HepG2 (cell line): Measurements from ENCODE around the gene ZNF740. TPM values are rescaled to one million over a fixed set of nuclear protein-coding genes. Genes with fewer than 3 reads are reported as not detected.
A peak's percentile ranks its signal among the peaks of the same experiment; 100 is the strongest.

ENCODE experiments used
- BORCS8-MEF2B ChIP-seq: sonication (generic); formaldehyde crosslinking; IDR thresholded peaks from 2 replicates; pipeline ENCODE4 v1.8.0; 2022; ENCODE audit warnings: mild to moderate bottlenecking, missing genetic modification reagents
- BRCA1 ChIP-seq: sonication (generic); formaldehyde crosslinking; IDR thresholded peaks from 2 replicates; pipeline ENCODE4 v1.4.0; 2020; ENCODE audit warnings: missing genetic modification reagents
- CEBPG ChIP-seq: IDR thresholded peaks from 2 replicates; pipeline ENCODE4 v1.6.1; 2016
- CENPT ChIP-seq: sonication (generic); formaldehyde crosslinking; IDR thresholded peaks from 2 replicates; pipeline ENCODE4 v1.8.0; 2022; ENCODE audit warnings: low read depth, mild to moderate bottlenecking, moderate library complexity, missing genetic modification reagents
- GABPA ChIP-seq, 2 experiments: IDR thresholded peaks; 2 replicates each; pipeline ENCODE4 v1.6.1; 2011 to 2016; ENCODE audit warnings: low read depth in 2 of 2, low read length in 1 of 2, missing biosample characterization in 1 of 2, missing genetic modification characterization in 1 of 2
- HNF4G ChIP-seq, 2 experiments: sonication (generic) in 1 of 2; formaldehyde crosslinking in 1 of 2; IDR thresholded peaks; 2 replicates each; pipeline versions ENCODE4 v1.4.0 to v1.6.1; 2011 to 2020; ENCODE audit warnings: borderline replicate concordance in 2 of 2, low read depth in 2 of 2, mild to moderate bottlenecking in 2 of 2, low read length in 1 of 2, missing genetic modification reagents in 1 of 2, moderate library complexity in 1 of 2
- MAZ ChIP-seq, 2 experiments: sonication (generic) in 1 of 2; formaldehyde crosslinking in 1 of 2; IDR thresholded peaks; 2 replicates each; pipeline versions ENCODE4 v1.5.0 to v1.6.1; 2012 to 2020; ENCODE audit warnings: low read depth in 2 of 2, mild to moderate bottlenecking in 2 of 2, borderline replicate concordance in 1 of 2, improper control_type of control experiment in 1 of 2, low read length in 1 of 2, missing genetic modification reagents in 1 of 2, moderate library complexity in 1 of 2
- MXD1 ChIP-seq: sonication (generic); formaldehyde crosslinking; IDR thresholded peaks from 2 replicates; pipeline ENCODE4 v1.4.0; 2020; ENCODE audit warnings: mild to moderate bottlenecking, missing genetic modification reagents
- PAF1 ChIP-seq: IDR thresholded peaks from 2 replicates; pipeline ENCODE4 v1.6.1; 2016; ENCODE audit warnings: missing genetic modification reagents, missing compliant biosample characterization
- PHF20 ChIP-seq: sonication (generic); formaldehyde crosslinking; IDR thresholded peaks from 2 replicates; pipeline ENCODE4 v1.5.0; 2020; ENCODE audit warnings: mild to moderate bottlenecking, missing genetic modification reagents
- POLR2G ChIP-seq: fragments of 200-400 bp; formaldehyde crosslinking; IDR thresholded peaks from 2 replicates; pipeline ENCODE4 v1.6.1; 2018; ENCODE audit warnings: mild to moderate bottlenecking, low read depth, low read length, moderate library complexity
- RARA ChIP-seq: IDR thresholded peaks from 2 replicates; pipeline ENCODE4 v1.6.1; 2016; ENCODE audit warnings: missing genetic modification reagents, missing compliant biosample characterization
- RXRA ChIP-seq: sonication (generic); formaldehyde crosslinking; IDR thresholded peaks from 2 replicates; pipeline ENCODE4 v1.5.1; 2020; ENCODE audit warnings: missing genetic modification reagents
- SMAD9 ChIP-seq: sonication (generic); formaldehyde crosslinking; IDR thresholded peaks from 2 replicates; pipeline ENCODE4 v1.5.1; 2020; ENCODE audit warnings: mild to moderate bottlenecking, missing genetic modification reagents
- SMARCC2 ChIP-seq: fragments of 450-650 bp; IDR thresholded peaks from 2 replicates; pipeline ENCODE4 v1.6.1; 2017; ENCODE audit warnings: antibody characterized with exemption, mild to moderate bottlenecking
- TAF1 ChIP-seq: sonication (generic); formaldehyde crosslinking; IDR thresholded peaks from 2 replicates; pipeline ENCODE4 v1.4.0; 2020; ENCODE audit warnings: missing genetic modification reagents
- TAF15 ChIP-seq: fragments of 200-400 bp; formaldehyde crosslinking; IDR thresholded peaks from one replicate; pipeline ENCODE4 v1.6.1; 2018; ENCODE audit warnings: mild to moderate bottlenecking, low read depth, low read length; ENCODE audit not compliant: poor library complexity, severe bottlenecking
- ZBTB8A ChIP-seq: sonication (generic); formaldehyde crosslinking; IDR thresholded peaks from 2 replicates; pipeline ENCODE4 v1.4.0; 2020; ENCODE audit warnings: mild to moderate bottlenecking, low read depth, missing genetic modification reagents, borderline replicate concordance
- ZGPAT ChIP-seq: IDR thresholded peaks from 2 replicates; pipeline ENCODE4 v1.6.1; 2016; ENCODE audit warnings: mild to moderate bottlenecking
- ZNF251 ChIP-seq: sonication (generic); formaldehyde crosslinking; IDR thresholded peaks from 2 replicates; pipeline ENCODE4 v1.9.0; 2021; ENCODE audit warnings: mild to moderate bottlenecking, missing genetic modification reagents
- ZNF354B ChIP-seq: sonication (generic); formaldehyde crosslinking; IDR thresholded peaks from 2 replicates; pipeline ENCODE4 v1.8.0; 2022; ENCODE audit warnings: mild to moderate bottlenecking, missing genetic modification reagents
- ZNF383 ChIP-seq: sonication (generic); formaldehyde crosslinking; IDR thresholded peaks from 2 replicates; pipeline ENCODE4 v1.4.0; 2020; ENCODE audit warnings: missing genetic modification reagents, mild to moderate bottlenecking, borderline replicate concordance
- ZNF432 ChIP-seq: sonication (generic); formaldehyde crosslinking; IDR thresholded peaks from 2 replicates; pipeline ENCODE4 v1.5.0; 2020; ENCODE audit warnings: missing genetic modification reagents, mild to moderate bottlenecking, borderline replicate concordance
- ZNF670 ChIP-seq: sonication (generic); formaldehyde crosslinking; IDR thresholded peaks from 2 replicates; pipeline ENCODE4 v1.8.0; 2022; ENCODE audit warnings: mild to moderate bottlenecking, missing genetic modification reagents, borderline replicate concordance
- ZNF672 ChIP-seq: sonication (generic); formaldehyde crosslinking; IDR thresholded peaks from 2 replicates; pipeline ENCODE4 v1.8.1; 2022; ENCODE audit warnings: missing genetic modification reagents
- polyA plus RNA-seq, 8 experiments: library from polyadenylated mRNA; depleted of rRNA in 3 of 8; stranded (reverse) in 7 of 8; unstranded in 1 of 8; fragments of >200 nt; fragmentation: Illumina TruSeq in 4 of 8; extraction: Trizol in 4 of 8; gene quantifications; 2 replicates each; pipeline versions ENCODE4 v1.2.1 to v1.2.3, GENCODE V29; 2011 to 2016; ENCODE audit warnings: low read depth in 4 of 8, missing spikeins in 1 of 8, mixed read lengths in 1 of 8; ENCODE audit not compliant: insufficient read depth in 1 of 8
- total RNA-seq, 5 experiments: library from RNA; depleted of rRNA; stranded (reverse); fragments of >200 nt; fragmentation: Illumina TruSeq; extraction: Trizol; gene quantifications; 2 replicates each; pipeline ENCODE4 v1.2.3, GENCODE V29; 2016; ENCODE audit warnings: low read depth in 1 of 5

ZNF740 gene
- total and polyA plus RNA-seq, 2 of the 13 experiments (the other 11 are each of a cell fraction or from before 2014, with no cell fraction given): 16.9 to 19.0 TPM

GRCh38 chr12:53221203-53222080 lies 40.9 kb downstream of the ZNF740 start (continued):
- TF ChIP-seq MXD1 (CRISPR knock-in tag) (peak; percentile 2; the same call in 1 of the 2 replicates), ZNF670 (CRISPR knock-in tag) (no peak), ZGPAT (CRISPR knock-in tag) (0 out of 2 replicates have a peak, but pooled peaks have one; percentile 24), ZBTB8A (no peak), RARA (peak; percentile 40; the same call in 1 of the 2 replicates), BRCA1 (no peak), ZNF432 (CRISPR knock-in tag) (no peak), ZNF383 (no peak), ZNF672 (CRISPR knock-in tag) (no peak), RXRA (CRISPR knock-in tag) (peak; percentile 8; the same call in 1 of the 2 replicates), CENPT (no peak), BORCS8-MEF2B (CRISPR knock-in tag) (peak; percentile 37; the same call in 1 of the 2 replicates), CEBPG (CRISPR knock-in tag) (no peak), PAF1 (CRISPR knock-in tag) (no peak), GABPA (IDR thresholded peaks at IDR 0.05; ENCODE audit: low read depth, low read length) (0 out of 2 replicates have a peak, but pooled peaks have one; percentile 22), GABPA (CRISPR knock-in tag; IDR thresholded peaks at IDR 0.05; ENCODE audit: low read depth) (peak; percentile 68), ZNF354B (0 out of 2 replicates have a peak, but pooled peaks have one; percentile 11), ZNF251 (CRISPR knock-in tag) (no peak), SMARCC2 (no peak), TAF1 (CRISPR knock-in tag) (peak; percentile 37; the same call in 1 of the 2 replicates), PHF20 (CRISPR knock-in tag) (peak; percentile 61; the same call in 1 of the 2 replicates), MAZ (IDR thresholded peaks at IDR 0.05; ENCODE audit: borderline replicate concordance, low read depth, low read length) (peak; percentile 61), MAZ (CRISPR knock-in tag; IDR thresholded peaks at IDR 0.05; ENCODE audit: low read depth) (peak; percentile 19), SMAD9 (CRISPR knock-in tag) (no peak), TAF15 (peak; percentile 30), HNF4G (IDR thresholded peaks at IDR 0.05; ENCODE audit: borderline replicate concordance, low read depth, low read length) (no peak), HNF4G (CRISPR knock-in tag; IDR thresholded peaks at IDR 0.05; ENCODE audit: borderline replicate concordance, low read depth) (0 out of 2 replicates have a peak, but pooled peaks have one; percentile 15), POLR2G (peak; percentile 70)
